ENCODE data around the gene ISCU.

DNA sequence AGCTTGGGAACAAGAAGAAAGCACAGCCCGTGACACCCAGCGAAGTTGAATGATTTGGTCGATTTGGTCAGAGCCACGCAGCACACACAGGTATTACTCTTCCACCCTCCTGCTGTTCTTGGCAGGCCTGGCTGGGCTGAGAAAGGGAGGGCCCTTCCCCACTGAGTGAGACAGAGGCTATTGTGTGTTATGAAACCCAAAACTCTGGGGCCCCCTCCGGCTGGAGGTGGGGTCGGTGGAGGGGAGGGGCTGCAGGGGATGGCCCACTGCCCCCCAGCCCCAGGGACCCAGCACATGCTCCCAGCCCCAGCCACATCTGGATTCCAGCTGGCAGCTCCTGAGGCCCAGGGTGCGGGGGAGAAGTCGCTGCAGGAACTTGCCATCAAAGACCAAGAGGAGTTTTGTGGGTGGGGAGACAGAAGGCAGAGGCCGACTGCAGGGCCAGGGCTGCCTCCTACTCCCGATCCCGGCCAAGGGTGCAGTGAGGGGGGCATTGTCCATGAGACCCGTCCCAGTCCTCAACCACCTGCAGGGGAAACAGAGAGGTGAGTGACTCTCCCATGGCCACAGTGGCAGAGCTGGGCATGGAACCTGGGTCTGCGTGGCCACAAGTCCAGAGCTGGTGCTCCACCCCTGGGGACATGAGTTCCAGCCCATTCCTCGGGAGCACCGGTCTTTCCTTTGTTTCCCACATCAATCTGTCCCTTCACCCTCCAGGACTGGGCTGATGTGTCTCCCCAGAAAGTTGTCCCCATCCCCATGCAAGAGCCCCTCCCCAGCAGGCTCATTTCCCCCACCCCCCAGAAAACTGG is 26.8 kb downstream of the ISCU start:
- TF ChIP-seq, protein P1, sequence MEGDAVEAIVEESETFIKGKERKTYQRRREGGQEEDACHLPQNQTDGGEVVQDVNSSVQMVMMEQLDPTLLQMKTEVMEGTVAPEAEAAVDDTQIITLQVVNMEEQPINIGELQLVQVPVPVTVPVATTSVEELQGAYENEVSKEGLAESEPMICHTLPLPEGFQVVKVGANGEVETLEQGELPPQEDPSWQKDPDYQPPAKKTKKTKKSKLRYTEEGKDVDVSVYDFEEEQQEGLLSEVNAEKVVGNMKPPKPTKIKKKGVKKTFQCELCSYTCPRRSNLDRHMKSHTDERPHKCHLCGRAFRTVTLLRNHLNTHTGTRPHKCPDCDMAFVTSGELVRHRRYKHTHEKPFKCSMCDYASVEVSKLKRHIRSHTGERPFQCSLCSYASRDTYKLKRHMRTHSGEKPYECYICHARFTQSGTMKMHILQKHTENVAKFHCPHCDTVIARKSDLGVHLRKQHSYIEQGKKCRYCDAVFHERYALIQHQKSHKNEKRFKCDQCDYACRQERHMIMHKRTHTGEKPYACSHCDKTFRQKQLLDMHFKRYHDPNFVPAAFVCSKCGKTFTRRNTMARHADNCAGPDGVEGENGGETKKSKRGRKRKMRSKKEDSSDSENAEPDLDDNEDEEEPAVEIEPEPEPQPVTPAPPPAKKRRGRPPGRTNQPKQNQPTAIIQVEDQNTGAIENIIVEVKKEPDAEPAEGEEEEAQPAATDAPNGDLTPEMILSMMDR (IDR thresholded peaks at IDR 0.05): no peak
- TF ChIP-seq EP300 (IDR thresholded peaks at IDR 0.05) (no peak), POLR2A (IDR thresholded peaks at IDR 0.05; ENCODE audit: low read depth) (no peak)

Data from esophagus muscularis mucosa (tissue), 4 donors.